GM19395 (cell line): Measurements from ENCODE around the gene PLIN4.

ENCODE experiments used
- ATAC-seq: cut with Tn5 transposase; IDR thresholded peaks from one replicate; pipeline ENCODE4 v1.9.1; 2021; ENCODE audit warnings: mild to moderate bottlenecking, moderate library complexity; ENCODE audit not compliant: unreplicated experiment

PLIN4 gene

GRCh38 chr19:4456843-4457653, 61.2 kb downstream of the PLIN4 start:
- ATAC-seq = no peak

DNA sequence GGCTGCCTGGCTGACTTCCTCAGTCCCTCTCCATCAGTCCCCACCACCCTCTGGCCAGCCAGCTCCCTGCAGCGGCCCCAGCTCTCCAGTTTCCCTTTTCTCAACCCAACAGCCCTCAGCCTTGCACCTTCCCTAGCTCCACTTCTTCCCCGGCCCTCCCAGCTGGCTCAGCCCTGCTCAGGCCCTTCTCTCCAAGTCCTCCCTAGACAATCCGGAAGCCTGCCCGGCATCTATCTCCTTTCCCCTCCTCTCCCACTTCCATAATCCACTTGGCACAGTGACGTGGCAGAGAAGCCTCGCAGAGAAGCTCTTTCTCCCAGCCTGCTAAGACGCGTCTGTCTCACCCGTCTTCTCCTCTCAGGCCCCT, 61.8 kb downstream of the PLIN4 start:
- no peak for ATAC-seq

- no peak for ATAC-seq
Observed at GRCh38 chr19:4455719-4456475, 62.4 kb downstream of the PLIN4 start.

DNA sequence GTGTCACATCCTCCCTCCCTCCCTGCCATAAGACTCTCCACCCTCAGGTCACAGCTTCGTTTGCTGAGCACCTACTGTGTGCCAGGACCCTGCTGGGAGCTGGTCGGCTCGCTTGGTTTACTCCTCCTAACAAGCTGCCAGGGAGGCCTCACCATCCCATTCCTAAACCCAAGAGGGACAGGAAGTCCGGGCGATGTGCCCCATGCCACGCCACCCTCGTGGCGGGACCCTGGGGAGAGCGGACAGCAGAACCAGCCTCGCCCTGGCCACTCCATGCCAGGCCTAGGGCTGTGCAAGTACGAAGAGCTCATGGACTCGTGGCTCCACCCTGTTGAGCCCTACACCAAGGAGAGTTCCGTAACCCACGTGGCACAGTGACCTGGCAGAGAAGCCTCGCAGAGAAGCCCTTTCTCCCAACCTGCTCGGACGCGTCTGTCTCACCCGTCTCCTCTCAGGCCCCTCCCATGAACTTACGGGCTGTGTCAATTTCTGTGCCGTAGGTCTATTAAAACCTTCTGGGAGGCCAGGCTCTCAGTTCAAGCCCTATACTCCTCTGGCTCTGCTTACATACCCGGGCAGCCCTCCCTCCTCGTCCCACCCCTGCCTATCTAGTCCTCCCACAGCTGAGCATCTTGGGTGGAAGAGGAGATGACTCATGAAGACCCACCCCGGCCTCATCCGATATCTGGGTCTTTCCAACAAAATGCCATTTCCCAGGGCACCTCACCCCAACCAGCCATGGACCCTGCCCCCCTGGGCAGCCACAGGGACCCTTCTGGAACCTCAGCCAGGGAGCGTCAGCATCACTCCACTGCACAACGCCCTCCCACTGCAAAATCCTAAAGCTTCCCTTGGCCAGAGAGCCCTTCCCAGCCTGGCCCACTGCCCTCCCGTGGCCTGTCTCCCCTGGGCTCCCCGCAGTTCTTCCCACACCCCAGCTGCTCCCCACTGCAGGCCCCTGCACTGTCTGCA, 63.3 kb downstream of the PLIN4 start:
- no peak for ATAC-seq

- no peak for ATAC-seq
Observed at GRCh38 chr19:4453232-4454179, 64.8 kb downstream of the PLIN4 start.

GRCh38 chr19:4452230-4452990, 65.9 kb downstream of the PLIN4 start:
- no peak for ATAC-seq
